ENCODE results near the gene PIRT.

The PIRT gene

DNA sequence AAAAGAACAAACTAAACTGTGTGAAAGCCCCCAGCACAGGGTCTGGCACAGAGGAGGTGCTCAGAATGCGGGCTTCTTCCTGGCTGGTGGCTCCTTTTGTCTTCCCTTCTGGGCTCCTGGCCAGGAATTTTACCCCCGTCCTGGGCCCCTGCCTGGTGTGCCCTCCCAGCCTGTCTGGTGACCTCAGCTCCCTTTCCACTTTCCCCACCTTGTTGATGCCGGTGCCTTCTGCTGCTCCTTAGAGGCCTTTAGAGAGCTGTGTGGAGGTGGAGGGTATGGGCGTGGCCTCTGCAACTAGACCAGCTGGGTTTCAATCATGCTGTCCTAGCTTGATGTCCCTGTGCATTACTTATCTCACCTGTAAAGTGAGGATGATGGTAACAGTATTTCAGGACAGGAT is 16.8 kb downstream of the PIRT start:
- no peak for DNase-seq (ENCODE audit: low spot score)

DNA sequence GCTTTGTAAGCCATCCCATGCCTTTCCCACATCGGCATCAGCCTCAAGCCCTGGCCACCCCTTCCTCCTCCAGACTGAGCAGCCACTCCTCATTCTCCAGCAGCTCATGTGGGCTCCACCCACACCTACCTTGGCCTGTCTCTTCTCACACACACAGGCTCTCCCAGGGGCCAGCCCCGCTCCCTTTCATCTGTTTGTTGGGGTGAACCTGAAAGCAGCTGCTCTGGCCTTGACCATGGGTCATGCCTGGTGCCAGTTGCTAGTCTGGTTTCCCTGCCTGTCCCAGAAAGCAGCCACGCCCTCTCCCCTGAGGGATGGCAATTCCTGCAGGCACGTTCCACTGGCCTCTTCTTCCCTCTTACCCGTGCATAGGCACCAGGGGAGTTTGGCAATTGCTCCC is 22.6 kb downstream of the PIRT start:
- DNase-seq (ENCODE audit: low spot score) = no peak

DNA sequence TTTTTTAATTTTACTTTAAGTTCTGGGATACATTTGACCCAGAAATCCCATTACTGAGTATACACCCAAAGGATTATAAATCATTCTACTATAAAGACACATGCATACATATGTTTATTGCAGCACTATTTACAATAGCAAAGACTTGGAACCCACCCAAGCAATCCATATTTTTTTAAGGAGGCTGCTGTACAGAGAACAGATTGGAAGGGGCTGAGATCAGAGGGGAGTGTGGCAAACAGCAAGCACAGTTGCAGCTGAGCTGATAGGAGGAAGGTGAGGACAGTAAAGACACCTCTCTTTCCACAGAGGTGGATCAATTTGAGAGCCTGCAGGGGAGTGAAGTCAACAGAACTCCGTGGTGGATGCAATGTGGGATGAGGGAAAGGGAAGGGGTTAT is 23.8 kb downstream of the PIRT start:
- no peak for DNase-seq (ENCODE audit: low spot score)

DNA sequence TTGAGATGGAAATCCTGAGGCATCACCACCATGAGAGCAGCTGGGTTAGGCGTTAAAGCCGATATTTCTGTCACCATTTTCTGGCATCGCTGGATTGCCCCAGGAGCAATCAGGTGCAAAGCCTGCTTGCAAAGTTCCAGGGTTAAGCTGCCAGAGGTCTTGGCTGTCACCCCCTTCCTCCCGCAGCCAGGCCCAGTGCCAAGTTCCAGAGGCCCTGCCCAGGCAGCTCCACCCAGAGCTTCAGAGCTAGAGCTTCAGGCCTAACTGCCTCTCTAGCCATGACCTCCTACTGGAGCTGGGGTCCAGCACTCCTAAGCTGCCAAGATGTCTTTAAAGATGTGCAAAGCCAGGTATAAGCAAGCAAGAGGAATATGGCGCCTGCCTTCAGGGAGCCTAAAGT is 25.2 kb downstream of the PIRT start:
- DNase-seq (ENCODE audit: low spot score) = no peak

DNA sequence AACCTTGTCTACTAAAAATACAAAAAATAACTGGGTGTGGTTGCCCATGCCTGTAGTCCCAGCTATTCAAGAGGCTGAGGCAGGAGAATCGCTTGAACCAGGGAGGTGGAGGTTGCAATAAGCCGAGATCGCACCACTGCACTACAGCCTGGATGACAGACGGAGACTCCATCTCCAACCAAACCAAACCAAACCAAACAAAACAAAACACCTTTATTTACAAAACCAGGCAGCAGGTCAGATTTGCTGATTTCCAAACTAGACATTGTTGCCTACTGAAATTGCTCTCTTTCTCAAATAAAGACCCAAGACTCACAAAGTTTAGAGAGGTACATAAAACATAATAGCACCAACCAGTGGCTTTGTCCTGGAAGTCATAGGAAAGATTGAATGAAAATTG is 28.3 kb downstream of the PIRT start:
- no peak for DNase-seq (ENCODE audit: low spot score)

DNA sequence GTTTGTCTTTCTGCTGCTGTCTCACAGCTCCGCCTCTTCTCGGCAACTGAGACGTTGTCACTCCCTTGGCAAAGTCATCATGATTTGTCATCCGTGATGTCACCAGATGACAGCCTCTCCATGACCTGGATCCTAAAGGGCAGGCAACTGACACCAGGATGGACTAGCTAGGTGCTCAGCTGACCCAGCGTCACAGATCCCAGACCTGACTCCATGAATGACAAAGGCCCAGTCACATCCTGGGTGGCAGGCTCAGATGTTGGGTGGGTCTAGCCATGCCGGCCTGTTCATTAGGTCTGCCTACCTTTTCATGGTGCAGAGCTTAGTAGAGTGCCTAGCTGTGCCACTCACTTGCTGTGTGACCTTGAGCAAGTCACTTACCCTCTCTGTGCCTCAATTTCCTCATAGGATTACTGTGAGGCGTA is 30.2 kb downstream of the PIRT start:
- DNase-seq (ENCODE audit: low spot score) = no peak

DNA sequence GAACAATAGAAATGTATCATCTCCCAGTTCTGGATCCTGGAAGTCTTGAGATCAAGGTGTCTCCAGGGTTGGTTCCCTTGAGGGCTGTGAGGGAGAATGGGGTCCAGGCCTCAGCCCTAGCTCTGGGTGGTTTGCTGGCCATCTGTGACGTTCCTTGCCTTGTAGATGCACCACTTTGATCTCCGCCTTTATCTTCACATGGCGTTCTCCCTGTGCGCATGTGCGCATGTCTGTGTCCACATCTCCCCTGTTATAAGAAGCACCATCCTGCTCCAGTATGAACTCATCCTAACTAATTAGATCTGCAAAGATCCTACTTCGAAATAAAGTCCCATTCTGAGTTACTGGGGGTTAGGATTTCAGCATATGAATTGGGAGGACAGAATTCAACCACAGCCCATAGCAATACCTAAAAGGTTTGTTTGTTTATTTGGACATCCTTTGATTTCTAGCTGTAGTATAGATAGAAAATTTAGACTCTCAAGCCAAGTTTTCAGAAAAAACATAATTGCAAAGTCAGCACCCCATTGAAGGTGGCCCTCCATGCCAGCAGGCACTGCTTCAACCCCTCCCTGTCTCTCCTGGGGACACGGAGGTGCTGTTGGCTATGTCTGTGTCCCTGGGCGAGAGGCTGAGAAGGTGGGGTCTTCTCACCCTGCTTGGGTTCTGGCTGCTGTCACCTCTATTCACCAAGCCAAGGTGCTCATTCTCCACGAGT is 31.2 kb downstream of the PIRT start:
- DNase-seq (ENCODE audit: low spot score) = no peak

DNA sequence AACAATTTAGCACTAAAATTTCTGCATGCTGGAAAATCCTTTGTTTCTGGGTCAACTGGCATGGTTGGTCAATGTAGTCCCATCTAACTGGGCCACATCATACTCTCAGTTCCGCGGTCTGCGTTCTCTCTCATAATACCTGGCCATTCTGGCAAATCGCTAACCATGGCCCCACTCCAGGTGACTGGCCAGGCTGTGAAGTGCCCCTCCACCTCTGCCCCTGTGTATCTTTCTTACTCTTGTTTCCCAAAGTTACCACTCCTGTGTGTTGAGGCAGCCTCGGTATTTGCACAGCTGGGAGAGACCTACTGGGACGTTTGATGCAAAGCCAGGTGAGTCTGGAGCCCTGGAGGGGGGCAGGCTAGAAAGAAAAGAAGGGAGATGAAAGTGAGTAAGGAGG is 32.0 kb downstream of the PIRT start:
- DNase-seq (ENCODE audit: low spot score) = no peak

DNA sequence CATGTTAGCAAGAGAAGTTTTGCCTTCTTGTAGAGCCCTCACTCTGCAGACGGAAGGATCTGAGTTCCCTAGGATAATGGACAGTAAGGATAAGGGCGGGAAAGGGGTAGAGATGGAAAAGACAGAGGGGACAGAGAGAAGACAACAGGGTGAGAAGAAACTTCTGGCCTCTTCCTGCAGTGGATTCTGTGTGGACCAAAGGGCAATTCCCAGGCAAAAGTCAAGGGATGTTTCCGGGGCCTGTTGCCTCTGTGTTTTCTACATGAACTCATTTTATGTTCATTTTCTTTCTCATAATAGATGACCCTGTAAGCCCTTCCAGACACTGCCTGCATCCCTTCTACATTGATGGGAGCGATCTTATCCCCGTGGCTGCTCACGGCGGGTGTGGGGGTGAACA is 33.3 kb downstream of the PIRT start:
- DNase-seq (ENCODE audit: low spot score) = no peak

DNA sequence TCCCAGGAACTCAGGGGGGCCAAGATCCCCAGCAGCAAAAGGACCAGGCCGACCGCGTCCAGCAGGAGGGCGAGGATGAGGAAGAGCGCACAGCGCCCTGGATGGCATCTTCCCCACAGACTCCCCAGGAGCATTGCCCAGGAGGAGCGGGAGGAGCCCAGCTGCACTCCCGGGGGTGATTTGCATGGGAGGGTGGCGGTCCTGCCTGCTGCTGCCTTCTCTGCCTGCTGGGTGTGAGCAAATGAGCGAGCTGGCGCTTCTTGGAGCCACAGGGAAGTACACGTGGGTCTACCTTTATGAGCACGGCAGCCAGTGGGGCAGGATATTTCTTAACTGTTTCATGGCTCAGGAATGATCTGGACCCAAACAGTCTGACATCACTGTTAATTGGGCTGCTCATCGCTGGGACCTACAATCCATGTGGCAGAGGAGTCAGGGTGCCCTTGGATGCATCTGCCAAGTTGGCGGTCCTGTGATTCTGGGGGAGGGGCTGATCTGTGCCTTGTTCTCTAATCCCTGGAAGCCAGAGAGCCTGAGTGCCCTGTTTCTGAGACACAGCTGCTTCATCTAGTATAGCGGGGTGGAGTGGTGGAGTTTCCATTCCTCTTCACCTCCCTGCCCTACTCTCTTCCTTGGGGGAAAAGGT is 33.9 kb downstream of the PIRT start, which contains the start of gene TMEM238L:
Gene TMEM238L, minus strand, starts transcription at position 270 of the 646 bp plus-strand sequence. Its CDS starts 136 bp downstream, at position 134.
- no peak for DNase-seq (ENCODE audit: low spot score)

DNA sequence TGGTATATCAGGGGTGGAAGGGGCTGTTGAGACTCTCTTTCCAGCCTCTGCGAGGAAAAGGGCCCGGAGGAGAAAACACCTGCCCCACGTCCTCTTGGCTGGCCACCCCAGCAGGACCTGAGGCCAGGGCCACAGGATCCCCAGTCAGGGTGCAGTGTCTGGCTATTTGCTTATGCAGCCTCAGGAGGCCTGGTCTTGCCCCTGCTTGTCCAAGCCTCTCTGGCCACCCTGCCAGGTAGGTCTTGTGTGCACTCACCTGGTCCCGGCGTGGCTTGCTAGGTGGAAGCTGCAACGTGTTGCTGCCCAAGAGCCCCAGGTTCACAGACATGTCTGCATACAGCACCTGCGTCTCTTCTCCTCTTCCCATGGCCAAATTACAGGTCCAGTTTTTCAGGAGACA is 34.5 kb downstream of the PIRT start:
- DNase-seq (ENCODE audit: low spot score) = no peak

DNA sequence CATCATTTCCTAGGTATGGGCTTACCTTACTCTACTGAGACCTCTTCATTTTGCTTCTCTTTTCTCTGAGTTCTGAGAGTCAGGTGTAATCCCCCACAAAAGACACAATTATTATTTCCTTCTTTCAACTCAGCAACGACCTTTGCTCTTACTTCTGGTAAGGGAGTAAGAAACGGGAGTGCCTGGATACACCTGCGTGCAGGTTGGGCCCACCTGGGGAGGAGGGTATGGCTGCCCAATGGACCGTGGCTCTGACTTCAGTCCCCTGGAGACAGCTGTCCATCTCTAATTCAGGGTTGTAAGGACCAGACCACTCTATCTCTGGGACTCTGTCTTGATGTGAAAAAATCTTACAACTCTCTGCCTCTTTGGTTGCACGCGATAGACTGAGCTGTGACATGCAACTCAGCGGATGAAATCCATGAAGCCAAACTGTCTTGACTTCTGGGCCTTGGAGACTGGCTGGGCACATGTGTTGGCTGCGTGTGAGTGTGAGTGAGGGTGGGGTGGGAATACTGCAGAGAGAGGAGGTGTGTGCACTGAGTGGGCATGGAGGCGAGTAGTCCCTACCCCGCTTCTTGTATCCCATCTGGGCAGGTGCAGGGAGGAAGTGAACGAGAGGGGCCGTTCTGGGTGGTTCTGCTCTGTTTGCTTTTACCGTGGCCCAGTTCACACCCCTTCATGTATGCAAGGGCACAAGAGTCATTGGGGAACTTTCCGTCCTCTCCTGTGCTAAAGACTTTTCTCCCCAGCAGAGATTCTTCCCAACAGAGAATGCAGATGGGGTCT is 35.2 kb downstream of the PIRT start:
- no peak for DNase-seq (ENCODE audit: low spot score)

DNA sequence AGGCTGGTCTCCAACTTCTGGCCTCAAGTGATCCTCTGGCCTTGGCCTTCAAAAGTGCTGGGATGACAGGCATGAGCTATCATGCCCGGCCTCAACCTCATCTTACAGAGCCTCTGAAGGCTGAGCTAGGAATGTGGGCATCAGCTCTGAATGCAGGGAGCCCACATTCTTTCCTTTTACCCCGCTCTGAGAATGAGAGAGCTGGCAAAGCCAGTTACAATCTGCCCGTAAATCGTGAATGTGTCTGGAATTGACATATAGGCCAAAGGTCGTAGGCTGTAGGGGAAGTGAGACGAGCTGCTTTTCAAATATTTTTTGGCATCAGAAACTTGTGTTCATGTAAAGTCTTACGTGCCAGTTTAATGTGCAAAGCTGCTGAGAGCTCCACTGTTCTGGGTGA is 38.5 kb downstream of the PIRT start:
- DNase-seq (ENCODE audit: low spot score) = no peak

DNA sequence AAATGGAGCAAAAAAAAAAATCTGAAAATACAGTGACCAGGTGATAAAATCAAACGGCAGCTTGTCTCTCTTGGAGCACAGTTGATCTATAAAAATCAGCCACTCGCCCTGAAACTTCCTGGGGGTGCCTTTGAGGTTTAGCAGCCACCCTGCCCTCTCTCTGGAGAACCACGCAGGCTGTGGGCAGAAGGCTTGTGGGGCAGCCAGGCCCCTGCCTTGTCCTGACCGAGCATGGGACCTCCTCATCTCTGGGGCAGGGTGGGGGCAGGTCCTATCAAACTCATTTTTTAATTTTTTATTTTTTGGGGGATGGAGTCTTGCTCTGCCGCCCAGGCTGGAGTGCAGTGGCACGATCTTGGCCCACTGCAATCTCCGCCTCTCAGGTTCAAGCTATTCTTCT is 39.0 kb downstream of the PIRT start:
- DNase-seq (ENCODE audit: low spot score) = no peak

DNA sequence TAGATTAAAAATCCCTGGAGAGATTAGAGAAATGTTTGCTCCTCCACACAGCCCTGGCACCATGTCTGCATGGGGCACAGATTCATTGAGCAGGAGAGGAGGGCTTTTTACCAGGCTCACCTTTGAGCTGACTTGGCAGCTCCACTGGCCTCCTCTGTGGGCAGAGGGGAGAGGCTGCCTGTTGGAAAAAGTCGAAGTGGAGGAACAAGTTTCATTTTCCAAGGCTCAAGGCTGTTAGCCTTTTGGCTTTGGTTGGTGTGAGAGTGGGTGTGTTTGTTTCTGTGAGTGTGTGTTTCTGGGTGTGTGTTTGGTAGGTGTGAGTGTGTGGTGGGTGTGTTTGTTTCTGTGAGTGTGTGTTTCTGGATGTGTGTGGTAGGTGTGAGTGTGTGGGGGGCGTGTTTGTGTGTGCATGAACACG is 39.5 kb downstream of the PIRT start:
- no peak for DNase-seq (ENCODE audit: low spot score)

DNA sequence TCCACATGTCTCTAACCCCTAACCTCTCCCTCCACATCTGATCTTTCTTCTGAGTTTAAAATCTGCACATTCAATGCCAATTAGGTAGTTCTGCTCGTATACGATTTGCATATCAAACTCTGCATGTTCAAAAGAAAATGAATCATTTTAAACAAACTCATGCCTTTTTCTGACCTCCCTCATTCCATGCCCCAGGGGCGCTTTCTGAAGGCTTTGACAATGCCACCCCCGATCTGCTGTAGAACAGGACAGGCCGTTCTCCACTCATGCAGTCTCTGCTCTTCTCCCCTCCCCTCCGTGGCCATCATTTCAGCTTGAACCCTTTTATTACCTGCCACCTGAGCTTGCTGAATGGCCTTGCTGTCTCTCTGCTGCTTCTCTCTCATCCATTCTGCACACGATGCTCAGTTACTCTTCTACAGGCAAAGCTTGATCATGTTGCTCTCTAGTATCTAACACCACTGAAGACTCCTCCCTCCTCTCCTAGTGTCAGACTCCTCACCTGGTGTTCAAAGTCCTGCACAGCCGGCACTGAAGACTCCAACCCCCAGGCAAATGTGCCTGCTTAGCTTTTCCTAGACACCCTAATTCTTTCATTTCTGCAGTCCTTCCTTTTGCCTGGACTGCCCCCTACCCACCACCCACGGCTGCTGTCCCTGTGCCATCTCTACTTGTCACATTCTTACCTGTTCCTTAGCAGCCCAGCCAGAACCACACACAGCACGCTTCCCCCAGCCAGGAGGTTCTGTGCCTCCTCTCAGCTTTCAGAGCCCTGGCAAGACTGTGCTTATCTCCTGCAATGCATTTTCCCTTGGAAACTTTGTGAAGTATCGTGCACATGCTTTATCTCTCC is 40.2 kb downstream of the PIRT start:
- no peak for DNase-seq (ENCODE audit: low spot score)

DNA sequence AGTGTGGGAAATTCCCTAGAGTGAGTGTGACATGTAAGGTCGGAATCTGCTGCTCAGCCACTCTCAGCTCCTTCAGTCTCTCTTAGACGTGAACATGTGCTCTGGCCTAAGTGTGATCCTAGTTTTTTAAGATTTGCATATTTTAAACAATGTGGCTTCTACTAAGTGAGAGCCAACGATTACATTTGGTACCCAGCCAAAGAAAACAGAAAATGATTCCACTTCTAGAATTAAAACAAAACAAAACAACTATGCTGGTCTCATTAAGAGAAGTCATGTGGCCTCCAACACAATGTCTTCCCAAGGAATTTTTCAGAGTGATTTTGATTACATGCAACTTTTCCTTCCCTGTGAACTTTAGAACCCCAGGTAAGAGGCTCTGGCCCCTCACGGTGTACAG is 44.1 kb downstream of the PIRT start:
- DNase-seq (ENCODE audit: low spot score) = no peak

DNA sequence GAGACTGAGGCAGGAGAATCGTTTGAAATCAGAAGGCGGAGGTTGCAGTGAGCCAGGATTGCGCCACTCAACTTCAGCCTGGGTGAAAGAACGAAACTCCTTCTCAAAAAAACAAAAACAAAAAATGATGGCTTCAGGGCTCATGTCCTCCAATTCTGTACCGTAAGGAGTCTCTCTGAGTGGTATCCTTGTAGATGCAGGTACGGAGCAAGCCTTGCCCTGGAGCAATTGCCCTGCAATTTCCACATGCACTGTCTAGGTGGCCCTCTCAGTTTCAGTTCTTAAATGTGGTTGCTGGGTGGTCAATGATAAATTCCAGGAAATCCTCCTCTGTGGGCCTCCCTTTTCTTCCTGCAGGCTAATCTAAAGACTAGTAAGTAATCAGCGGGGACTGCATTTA is 44.6 kb downstream of the PIRT start:
- DNase-seq (ENCODE audit: low spot score) = no peak

DNA sequence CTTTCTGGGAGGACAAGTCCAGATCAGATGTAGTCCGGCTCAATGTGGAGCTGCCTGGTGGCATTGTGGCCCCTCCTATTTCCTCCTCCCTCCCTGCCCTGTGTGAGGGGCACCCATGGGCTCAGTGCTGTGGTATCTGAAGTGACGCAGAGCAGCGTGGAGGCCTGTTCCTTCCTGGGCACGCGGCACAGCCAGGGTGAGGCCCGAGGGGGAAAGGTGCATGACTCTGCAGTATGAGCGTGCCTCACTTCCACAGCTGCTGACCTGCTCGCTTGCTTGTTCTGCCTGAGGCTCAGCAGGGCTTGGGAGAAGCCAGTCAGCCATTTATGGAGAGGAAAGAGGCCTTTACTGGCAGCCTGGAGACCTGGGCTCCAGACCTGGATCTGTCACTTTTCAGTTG is 45.7 kb downstream of the PIRT start:
- DNase-seq (ENCODE audit: low spot score) = no peak

DNA sequence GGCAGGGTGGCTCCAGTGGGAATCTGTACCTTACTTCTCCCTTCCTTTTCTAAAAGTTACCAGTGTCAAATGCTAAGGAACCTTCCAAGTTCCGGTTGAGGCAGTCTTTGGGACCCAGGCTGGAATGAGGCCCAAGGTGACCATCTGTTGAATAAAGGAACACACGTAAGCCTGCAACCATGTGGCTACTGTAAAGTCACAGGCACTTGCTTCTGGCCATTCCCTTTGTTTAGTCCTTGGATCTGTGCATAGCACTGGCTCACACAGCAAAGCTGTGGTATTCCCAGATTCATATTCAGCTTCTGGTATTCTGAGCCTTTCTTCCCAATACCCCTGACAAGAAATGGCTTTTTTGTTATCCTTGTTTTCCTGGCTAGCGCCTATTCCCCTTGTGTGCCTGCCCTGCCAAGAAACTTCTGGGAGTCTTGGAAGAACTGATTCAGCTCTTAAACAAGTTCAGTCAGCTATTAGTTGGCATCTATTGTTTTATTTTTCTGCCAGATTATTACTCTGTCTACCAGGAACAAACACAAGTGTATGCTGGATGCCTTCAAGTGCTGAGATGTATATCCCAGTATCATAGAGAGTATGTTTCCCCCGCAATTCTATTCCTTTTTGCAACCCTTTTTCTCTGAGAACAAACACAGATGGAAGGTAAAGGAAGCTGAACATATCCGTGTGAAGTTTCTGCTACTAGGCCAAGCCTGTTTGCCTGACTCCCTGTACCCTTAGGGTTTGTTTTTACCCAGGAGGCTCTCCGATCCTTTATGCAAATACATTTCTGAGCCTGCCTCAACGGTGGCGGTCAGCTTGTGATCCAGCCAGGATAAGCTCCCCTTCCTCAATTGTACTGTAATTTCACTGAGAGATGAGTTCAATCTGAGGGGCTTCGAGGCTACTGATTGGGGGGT is 47.1 kb downstream of the PIRT start:
- DNase-seq (ENCODE audit: low spot score) = no peak

DNA sequence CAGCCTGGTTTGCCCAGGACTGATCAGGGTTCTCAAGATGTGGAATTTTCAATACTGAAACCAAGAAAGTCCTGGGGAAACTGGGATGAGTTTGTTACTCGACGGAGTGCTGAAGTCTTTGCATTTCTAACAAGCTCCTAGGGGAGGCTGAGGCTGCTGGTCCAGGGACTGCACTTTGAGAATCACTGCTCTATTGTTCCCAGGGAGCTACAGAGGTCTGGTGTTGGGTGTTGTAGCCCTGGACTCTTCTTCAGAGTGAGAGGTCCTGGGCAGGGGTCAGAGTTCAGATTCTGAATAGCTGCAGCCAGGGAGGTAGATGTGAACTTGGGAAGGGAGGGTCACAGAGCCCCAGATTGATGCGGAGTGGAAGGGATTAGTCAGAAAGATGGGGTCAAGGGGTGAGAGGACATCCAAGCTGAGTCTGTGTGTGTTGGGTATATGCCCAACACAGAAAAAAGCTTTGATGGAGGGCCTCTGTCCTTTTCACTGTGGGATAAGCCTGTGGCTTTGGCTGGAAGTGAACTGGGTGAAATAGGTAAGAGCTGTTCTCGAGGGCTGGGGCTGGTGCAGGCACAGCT is 48.1 kb downstream of the PIRT start:
- DNase-seq (ENCODE audit: low spot score) = no peak
